RWPE2 (cell line): ENCODE results near the gene CNIH4.
"Not testable (repeated sequence)": the region's sequence is repeated elsewhere in the genome, so short reads cannot be mapped to it uniquely, and the experiment has no call there.

Source experiments
- ATAC-seq: fragments of 200-7000 bp; cut with Tn5 transposase; 3 replicates; pipeline ENCODE4 v1.9.1; 2021; ENCODE audit warnings: low read depth
- DNase-seq: peaks from one replicate; pipeline ENCODE4 v3.0.0-alpha.2; 2020; ENCODE audit warnings: low spot score
- H3K27ac ChIP-seq: fragments of 450-650 bp; 2 replicates; pipeline ENCODE4 v1.5.1; 2017; ENCODE audit warnings: mild to moderate bottlenecking; ENCODE audit not compliant: poor library complexity, severe bottlenecking
- H3K27me3 ChIP-seq: fragments of 250-450 bp; sonication (Bioruptor Pico); 2 replicates; pipeline ENCODE4 v1.5.1; 2021; ENCODE audit warnings: mild to moderate bottlenecking, moderate library complexity; ENCODE audit not compliant: insufficient read depth, poor library complexity, severe bottlenecking
- H3K36me3 ChIP-seq: fragments of 250-450 bp; sonication (Bioruptor Pico); 2 replicates; pipeline ENCODE4 v1.5.1; 2020; ENCODE audit warnings: low read depth, mild to moderate bottlenecking, moderate library complexity
- H3K4me1 ChIP-seq: fragments of 250-450 bp; sonication (Bioruptor Pico); 2 replicates; pipeline ENCODE4 v1.5.1; 2021; ENCODE audit warnings: mild to moderate bottlenecking, moderate library complexity; ENCODE audit not compliant: insufficient read depth, poor library complexity, severe bottlenecking
- H3K4me3 ChIP-seq: fragments of 250-450 bp; sonication (Bioruptor Pico); 2 replicates; pipeline ENCODE4 v1.5.1; 2021; ENCODE audit warnings: mild to moderate bottlenecking, moderate library complexity; ENCODE audit not compliant: severe bottlenecking
- H3K9me3 ChIP-seq: fragments of 250-450 bp; sonication (Bioruptor Pico); 2 replicates; pipeline ENCODE4 v1.5.1; 2021; ENCODE audit warnings: mild to moderate bottlenecking, moderate library complexity; ENCODE audit not compliant: severe bottlenecking
- TF ChIP-seq, protein P1 (sequence below): fragments of 450-650 bp; IDR thresholded peaks from one replicate; pipeline ENCODE4 v1.5.1; 2017; ENCODE audit warnings: mild to moderate bottlenecking, moderate library complexity; ENCODE audit not compliant: poor library complexity, severe bottlenecking

The CNIH4 gene

DNA sequence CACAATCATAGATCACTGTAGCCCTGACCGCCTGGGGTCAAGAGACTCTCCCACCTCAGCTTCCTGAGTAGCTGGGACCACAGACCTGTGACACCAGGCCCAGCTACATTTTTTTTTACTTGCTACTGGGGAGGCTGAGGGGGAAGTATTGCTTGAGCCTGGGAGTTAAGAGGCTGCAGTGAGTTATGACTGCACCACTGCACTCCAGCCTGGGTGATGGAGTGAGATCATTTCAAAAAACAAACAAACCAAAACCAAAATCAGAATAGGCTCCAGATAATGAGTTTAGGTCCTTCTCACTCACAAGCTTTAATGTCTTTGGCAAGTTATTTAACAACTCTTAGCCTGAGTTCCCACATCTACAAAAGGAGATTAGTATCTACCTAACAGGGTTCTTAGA is 55.1 kb downstream of the CNIH4 start:
- DNase-seq (no peak), ATAC-seq (no peak)
- peaks cover 24% of the 10 kb centered on the region for H3K36me3 ChIP-seq

DNA sequence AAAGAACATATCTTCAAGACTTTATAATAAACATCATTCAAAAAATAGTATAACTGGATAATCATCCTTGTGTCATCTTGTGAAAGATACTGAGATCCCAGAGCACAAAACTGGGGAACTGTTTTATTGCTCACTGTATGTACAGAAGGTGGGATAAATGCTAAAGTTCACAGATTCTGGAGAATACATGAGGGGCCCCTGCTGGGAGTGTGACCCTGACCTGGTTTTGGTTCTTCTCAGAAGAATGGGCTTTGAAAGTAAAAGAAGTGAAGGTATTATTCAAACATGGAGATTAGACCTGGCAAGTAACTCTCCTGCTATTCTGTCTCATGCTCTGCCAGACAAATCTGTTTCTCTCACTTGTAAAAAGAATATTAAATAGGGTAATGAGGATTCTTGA is 63.4 kb downstream of the CNIH4 start:
- no peaks in the 10 kb centered on the region for H3K9me3 ChIP-seq
- H3K27ac ChIP-seq, result no peak overlapping the region
- no peak overlapping the region for H3K4me3 ChIP-seq
- no peaks in the 10 kb centered on the region for H3K27me3 ChIP-seq
- DNase-seq (no peak), ATAC-seq (no peak)
- TF ChIP-seq, protein P1, sequence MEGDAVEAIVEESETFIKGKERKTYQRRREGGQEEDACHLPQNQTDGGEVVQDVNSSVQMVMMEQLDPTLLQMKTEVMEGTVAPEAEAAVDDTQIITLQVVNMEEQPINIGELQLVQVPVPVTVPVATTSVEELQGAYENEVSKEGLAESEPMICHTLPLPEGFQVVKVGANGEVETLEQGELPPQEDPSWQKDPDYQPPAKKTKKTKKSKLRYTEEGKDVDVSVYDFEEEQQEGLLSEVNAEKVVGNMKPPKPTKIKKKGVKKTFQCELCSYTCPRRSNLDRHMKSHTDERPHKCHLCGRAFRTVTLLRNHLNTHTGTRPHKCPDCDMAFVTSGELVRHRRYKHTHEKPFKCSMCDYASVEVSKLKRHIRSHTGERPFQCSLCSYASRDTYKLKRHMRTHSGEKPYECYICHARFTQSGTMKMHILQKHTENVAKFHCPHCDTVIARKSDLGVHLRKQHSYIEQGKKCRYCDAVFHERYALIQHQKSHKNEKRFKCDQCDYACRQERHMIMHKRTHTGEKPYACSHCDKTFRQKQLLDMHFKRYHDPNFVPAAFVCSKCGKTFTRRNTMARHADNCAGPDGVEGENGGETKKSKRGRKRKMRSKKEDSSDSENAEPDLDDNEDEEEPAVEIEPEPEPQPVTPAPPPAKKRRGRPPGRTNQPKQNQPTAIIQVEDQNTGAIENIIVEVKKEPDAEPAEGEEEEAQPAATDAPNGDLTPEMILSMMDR, result no peak
- H3K4me1 ChIP-seq, result no peaks in the 10 kb centered on the region
- H3K36me3 ChIP-seq, result peaks cover 69% of the 10 kb centered on the region

More for the DNA sequence above, 55.1 kb downstream of the CNIH4 start:
- Histone ChIP-seq H3K27ac (no peak overlapping the region), H3K4me1 (peaks cover 13% of the 10 kb centered on the region), H3K4me3 (no peak overlapping the region), H3K9me3 (no peaks in the 10 kb centered on the region), H3K27me3 (no peaks in the 10 kb centered on the region)
- TF ChIP-seq, protein P1, result no peak

DNA sequence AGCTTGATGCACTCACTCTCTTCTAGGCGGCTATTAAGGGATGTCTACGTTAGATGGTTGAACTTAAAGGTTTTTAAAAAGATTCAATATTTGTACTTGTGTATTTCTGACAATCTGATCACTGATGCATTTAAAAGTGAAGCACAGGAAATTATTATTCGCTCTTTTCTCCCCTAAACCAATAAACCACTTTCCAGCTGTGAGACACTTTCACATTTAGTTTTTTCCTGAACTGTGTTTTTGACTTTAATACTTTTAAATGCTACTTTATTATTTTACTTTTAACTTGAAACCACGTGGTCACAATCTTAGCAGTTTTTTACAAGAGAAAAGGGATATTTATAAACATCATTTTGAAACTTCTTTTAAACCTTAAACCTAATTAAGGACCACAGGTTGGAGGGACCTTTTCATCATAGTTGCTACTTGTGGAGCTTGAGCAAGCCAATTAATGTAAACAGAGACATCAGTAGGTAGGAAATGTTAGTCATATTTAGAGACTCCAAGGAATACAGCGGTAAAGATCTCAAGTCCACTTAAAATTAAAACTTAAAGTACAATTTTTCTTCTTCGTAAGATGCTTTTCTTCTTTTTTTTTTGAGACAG is 68.7 kb downstream of the CNIH4 start:
- DNase-seq (no peak), ATAC-seq (no peak)
- H3K4me3 ChIP-seq, result no peak overlapping the region
- H3K27ac ChIP-seq, result no peak overlapping the region
- no peaks in the 10 kb centered on the region for H3K27me3 ChIP-seq
- H3K4me1 ChIP-seq, result peaks cover 9% of the 10 kb centered on the region
- H3K9me3 ChIP-seq, result no peaks in the 10 kb centered on the region
- peaks cover 63% of the 10 kb centered on the region for H3K36me3 ChIP-seq
- TF ChIP-seq, protein P1, result no peak

DNA sequence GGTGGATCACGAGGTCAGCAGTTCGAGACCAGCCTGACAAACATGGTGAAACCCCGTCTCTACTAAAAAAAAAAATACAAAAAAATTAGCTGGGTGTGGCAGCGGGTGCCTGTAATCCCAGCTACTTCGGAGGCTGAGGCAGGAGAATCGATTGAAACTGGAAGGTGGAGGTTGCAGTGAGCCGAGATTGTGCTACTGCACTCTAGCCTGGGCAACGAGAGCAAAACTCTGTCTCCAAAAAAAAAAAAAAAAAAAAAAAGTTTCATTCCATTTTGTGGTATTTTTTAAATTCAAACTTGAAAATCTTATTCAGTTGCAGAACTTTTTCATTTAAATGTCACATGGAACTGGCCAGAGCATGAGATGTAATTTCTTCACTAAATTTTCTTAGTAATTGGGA is 70.2 kb downstream of the CNIH4 start:
- Histone ChIP-seq H3K4me1 (peaks cover 22% of the 10 kb centered on the region), H3K36me3 (peaks cover 67% of the 10 kb centered on the region)
- H3K27me3 ChIP-seq, H3K27ac ChIP-seq, DNase-seq, H3K9me3 ChIP-seq, ATAC-seq, H3K4me3 ChIP-seq: not testable (repeated sequence)

DNA sequence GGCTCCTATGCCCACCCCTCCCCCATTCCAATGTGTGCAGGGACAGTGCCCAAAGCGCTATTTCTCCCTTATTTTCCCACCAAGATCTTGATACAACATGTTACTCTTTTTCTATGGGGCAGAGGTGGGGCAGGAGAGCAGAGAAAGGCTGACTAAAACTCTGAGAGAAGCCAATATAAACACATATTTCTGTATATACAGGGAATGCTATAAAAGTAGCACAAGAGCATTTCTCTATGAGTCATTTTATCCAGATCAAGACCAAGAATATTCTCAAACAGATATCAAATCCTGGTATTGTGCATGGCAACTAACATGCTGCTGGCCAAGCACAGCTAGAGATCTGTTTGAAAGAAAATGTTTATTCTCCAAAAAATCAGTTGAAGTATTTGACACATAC is 70.7 kb downstream of the CNIH4 start:
- TF ChIP-seq, protein P1, result no peak
- H3K4me3 ChIP-seq, result no peak overlapping the region
- H3K9me3 ChIP-seq, result no peaks in the 10 kb centered on the region
- no peaks in the 10 kb centered on the region for H3K27me3 ChIP-seq
- DNase-seq (no peak), ATAC-seq (peak; percentile 49; the same call in 1 of the 3 replicates)
- peak overlapping the region; percentile 20 for H3K27ac ChIP-seq
- peaks cover 68% of the 10 kb centered on the region for H3K36me3 ChIP-seq
- peaks cover 24% of the 10 kb centered on the region for H3K4me1 ChIP-seq

DNA sequence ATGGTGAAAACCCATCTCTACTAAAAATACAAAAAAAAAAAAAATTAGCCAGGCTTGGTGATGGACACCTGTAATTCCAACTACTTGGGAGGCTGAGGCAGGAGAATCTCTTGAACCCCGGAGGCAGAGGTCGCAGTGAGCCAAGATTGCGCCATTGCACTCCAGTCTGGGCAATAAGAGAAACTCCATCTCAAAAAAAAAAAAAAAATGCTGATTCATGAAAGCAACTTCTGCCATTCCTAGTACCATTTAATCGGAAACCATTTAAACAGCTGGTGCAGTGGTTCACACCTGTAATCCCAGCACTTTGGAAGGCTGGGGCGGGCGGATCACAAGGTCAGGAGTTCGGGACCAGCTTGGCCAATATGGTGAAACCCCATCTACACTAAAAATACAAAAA is 72.0 kb downstream of the CNIH4 start:
- H3K4me3 ChIP-seq, H3K27me3 ChIP-seq, H3K27ac ChIP-seq, ATAC-seq, DNase-seq, H3K9me3 ChIP-seq: not testable (repeated sequence)
- peaks cover 56% of the 10 kb centered on the region for H3K36me3 ChIP-seq
- H3K4me1 ChIP-seq, result peaks cover 24% of the 10 kb centered on the region
